Aortic smooth muscle cell (primary cell): ENCODE measurements around the gene IGSF3. TPM values are rescaled to one million over a fixed set of nuclear protein-coding genes. Genes with fewer than 3 reads are reported as not detected.

ENCODE experiments used
- total RNA-seq: library from RNA; depleted of rRNA; stranded (reverse); fragments of >200 nt; gene quantifications from 2 replicates; pipeline ENCODE4 v1.2.3, GENCODE V29; 2014

IGSF3 gene
- total RNA-seq, result 0.25 and 0.53 TPM in 2 replicates

DNA sequence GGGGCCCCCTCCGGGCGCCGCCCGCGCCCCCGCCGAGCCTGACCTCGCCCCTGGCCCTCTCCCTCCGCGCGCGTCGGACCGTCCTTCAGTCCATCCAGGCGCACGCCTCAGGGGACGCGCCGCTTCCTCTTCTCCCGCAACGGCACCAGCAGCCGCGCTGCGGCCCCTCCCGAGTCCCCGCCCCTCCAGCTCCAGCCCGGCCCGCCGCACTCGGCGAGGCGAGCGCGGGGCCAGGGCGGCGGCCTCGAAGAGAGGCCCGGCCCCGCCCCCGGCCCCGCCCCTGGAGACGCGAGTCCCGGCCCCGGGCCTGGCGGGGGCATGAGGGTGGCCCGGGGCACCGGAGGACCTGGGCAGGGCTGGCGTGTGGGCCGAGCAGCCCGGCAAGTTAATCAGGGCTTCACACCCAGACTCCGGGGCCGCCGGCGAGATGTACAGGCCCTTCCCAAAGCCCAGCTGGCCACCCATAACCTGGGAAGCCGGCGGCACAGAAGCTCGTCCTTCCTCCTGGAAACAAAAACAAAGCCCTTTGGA, at the start of gene IGSF3:
IGSF3 (minus strand) TSS at position 159 of the 531 bp plus-strand sequence. CDS start 1,407 bp downstream, outside the sequence.

DNA sequence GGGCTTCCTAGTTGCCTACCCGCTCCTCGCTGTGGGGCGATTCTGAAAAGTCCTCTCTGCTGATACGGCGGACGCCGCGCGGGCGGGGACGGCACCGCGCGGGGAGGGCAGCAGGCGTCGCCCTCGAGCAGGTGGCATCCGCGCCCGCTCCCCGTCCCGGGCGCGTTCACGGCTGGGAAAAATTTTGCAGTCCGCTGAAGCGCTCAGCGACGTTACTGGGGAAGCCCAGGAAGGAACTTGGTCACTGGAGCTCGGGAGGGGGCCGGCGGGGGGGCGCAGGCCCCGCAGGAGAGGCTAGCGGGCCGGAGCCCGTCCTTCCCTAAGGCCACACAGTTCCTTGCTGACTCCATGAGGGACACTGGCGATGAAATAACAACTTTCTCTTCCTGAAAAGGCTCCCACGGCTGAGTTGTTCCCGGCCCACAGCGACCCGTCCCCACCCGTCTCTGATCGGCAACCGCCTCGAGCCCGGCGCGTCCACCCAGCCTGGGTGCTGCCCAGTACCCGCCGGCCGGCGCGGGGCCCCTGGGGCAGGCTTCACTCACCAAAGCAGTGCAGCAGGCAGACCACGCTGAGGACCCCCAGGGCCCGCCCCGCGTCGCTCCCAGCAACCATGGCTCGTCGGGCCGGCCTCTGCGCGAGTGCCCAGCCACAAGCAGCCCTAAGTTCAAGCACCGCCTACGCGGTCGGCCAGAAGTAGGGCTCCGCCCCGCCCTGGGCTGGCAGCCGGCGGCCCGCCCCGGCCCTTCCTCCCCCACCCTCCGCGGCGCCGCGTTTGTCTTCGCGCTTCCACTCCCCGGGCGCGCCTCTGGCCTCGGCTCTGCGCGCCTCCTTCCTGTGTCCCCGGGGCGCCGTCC, 96.9 kb downstream of the IGSF3 start, which contains the start of gene CD58:
CD58 (minus strand) TSS at position 669 of the 857 bp plus-strand sequence; CDS start at position 615, 54 bp downstream.

Other genes with a start within 250 kb of the IGSF3 start
- gene CD58, start 96.7 kb downstream of the IGSF3 start, total RNA-seq, result 19.0 and 23.0 TPM in 2 replicates
- gene CD2, start 86.7 kb upstream of the IGSF3 start, total RNA-seq, result not detected in 2 replicates
- gene PTGFRN, start 242.2 kb upstream of the IGSF3 start, total RNA-seq, result 94.3 and 96.2 TPM in 2 replicates